Stimulated activated CD4-positive, alpha-beta T cell treated with anti-CD3 and anti-CD28 coated beads, TNF-alpha, amount 100 ng/mL, for 24 hours (primary cell): Measurements from ENCODE around the gene SLC7A9.

Experiments used
- DNase-seq, 3 experiments: peaks; one replicate each; pipeline ENCODE4 v3.0.0-alpha.2; 2020; ENCODE audit warnings: low read depth in 3 of 3

Gene SLC7A9

DNA sequence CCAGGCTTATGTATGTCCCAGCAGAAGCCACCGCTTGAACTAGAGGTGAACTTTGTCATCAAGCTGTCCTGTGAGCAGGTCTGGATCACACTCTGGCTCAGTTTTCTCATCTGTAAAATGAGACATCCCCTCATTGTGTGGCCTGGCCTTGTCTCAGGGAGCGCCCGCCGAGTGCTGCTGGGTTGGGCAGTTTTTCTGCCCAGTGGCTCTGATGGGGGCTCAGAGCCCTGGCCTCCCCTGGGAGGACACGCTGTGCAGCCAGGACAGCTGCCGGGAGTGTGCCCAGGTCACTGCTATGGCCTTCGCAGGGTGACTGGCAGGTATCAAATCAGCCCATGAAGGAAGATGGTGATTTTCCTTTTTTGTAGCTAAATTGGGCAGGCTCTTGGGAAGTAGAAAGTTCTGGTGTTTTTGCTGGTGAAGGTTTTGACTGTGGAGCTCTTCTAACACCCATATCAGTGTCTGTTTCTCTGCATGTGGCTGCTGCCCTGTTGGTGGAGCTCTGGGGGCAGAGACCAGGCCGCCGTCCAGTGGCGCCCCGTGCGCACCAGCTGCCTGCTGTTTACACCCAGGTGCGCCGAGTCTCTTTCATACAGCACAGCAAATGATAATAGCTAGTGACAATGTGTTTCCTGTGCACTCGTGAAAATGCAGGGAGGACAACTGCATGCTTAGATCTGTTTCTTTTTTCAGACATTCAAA is 40.8 kb downstream of the SLC7A9 start:
- DNase-seq: no peak

DNA sequence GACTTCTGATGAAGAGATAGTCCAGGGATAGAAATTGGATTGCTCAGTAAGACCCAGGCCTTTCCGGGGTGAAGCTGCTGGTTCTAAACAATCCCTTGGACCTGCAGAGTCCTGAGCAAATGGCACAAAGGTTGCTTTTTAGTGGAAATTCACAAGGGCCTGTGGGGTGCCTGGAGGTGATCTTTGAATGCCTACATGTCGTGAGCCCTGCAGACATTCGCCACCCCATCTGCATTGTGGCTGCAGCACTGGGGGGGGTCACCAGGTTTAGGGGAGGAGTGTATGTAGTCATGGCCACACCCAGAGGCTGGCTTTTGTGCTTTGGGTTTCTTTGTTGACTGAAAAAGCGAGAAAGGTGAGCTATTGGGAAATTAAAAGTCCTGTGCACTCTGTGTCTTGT is 41.4 kb downstream of the SLC7A9 start:
- no peak for DNase-seq

DNA sequence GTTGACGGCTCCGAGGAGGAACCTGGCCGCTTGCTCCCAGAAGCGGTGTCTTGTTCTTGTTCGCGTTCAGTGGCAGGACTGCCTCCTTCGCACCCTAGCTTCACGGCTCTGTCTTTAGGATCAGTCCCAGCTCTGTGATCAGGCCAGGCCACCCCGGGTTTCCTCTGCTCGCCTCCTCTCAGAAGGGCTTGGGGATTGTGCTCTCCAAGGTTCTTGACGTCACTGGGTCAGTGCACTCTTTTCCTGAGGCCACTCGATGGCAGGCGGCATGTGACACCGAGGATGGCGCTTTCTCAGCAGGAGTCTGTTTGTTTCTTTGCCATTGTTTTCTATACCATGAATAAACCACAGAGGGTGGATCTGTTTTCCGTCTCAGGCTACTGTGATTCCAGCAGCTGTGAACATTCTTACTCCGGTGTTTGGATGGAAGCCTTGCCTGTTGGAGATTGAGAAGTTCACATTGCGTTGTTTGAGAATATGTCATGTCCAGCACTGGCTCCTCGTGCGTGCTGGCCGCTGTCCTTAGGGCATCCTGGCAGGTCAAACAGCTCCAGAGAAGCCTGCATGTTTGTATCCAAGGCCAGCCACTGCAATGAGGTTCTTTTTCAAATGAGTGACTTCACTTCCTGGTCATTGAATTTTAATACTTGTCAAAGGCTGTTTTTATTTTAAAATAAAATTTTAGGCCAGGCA is 44.5 kb downstream of the SLC7A9 start:
- no peak for DNase-seq

DNA sequence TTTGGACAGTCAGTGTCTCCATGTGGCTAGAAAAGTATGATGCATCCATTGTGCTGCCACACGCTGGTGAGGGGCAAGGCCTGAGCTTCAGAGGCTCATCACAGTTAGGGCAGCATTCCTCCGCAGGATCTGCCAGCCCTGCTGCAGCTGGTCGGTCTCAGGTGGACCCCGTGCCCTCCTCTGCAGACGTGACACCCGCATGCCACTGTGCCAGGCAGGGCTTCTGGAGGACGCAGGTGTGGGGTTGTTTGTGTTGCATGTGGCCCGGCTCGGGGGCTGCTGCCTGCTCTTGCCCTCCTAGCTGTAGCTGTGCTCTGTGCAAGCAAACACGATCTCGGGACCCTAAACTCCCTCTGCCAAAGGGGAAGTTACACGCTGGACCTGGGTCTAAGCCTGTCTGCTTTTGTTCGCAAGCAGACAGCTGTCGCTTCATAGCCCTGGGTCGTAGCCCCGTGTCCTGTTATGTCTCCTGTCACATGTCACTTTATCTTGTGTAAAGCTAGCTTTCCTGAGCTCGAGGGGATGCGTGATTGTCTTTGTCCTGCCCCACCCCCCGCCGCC is 45.3 kb downstream of the SLC7A9 start:
- DNase-seq: no peak

DNA sequence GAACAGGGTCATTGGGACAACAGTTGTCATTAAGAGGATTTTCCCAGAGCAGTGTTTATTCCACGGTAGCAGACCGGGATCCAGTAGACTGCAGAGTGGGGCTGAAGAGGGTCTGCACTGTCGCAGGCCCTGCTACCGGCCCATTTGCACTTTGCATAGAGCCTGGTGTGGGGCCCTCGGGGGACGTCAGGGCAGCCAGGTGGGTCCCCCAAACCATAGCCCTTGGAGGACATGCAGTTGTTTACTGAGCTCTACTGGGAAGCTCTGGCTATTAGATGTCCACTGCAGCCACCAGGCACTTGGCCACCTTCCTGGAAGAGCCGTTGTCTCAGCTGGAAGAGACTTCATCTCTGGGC is 45.8 kb downstream of the SLC7A9 start:
- DNase-seq: no peak

DNA sequence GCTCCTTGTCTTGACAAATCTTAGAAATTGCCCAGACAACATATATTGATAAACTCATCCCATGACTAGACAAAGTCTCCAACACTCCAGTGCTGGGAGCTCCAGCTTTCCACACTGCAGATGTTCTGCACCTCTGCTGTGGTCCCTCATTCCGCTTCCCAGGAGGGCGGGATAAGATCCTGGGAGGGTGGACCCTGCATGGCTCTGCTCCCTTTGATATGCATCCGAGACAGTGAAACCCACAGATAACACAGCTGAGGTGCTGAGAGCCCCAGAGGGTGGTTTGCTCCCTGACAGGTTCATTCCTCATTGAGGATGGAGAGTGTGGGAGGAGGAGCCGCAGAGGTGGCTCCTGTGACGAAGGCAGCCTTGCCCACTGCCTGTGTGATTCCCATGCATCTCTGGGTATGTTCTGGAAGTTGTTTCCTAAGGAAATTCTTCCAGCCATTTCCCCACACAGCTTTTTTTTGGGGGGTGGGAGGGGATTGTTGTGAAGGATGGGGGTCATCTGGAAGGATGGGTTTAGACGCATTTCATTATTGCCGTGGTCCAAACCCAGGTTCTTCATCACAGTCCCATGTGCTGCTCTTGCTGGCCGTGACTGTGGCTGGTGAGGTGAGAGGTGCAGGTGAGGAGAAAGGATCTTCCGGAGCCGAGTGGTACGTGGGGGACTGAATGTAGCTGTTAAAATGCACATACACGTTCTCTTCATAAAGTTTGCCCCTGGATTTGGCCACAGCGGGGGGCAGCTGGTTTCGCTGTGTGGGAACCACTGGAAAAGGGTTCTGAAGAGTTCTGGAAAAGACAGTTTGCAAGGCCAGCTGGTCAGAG is 46.4 kb downstream of the SLC7A9 start:
- DNase-seq: no peak

DNA sequence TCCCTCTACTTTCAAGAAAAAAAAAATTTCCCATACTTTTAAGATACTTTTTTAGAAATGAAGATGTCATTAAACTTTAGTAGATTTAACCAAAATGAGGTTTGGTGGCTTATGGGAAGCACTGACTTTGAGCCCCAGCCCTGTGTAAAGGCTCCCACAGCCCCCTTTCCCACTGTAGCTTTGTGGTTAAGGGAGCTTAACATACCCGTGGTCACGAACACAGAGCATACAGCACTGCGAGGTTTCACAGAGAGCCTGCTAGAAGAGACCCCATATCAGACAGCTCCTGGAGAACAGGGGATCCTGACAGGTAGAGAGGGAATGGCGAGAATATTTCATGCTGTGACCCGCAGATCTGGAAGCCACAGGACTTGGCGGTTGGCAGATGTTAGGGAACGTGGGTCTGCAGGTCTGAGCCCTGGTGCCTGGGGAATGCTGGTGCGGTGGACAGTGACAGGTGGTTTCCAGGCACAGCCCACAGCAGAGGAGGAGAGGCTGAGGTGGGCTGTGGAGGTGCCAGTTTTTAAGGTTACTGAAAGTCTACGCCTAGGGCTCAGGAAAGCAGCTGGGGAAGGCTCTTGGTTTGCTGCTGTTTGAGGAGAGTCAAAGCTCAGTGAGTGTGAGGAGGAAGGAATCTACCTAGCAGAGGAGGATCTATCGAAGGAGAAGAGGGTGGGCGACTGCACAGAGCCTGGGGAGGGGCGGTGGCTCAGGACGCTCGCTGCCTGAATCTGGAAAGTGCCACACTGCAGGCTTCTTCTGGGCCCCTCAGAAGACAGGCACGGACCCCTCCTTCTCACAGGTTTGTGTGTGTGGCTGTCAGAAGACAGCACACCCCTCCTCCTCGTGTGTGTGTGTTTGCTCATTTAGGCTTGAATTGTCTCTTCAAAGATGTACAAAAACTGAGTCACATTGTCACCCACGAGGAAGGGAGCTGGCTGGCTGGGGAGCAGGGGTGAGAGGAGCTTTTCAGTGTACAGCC is 49.9 kb downstream of the SLC7A9 start:
- no peak for DNase-seq

DNA sequence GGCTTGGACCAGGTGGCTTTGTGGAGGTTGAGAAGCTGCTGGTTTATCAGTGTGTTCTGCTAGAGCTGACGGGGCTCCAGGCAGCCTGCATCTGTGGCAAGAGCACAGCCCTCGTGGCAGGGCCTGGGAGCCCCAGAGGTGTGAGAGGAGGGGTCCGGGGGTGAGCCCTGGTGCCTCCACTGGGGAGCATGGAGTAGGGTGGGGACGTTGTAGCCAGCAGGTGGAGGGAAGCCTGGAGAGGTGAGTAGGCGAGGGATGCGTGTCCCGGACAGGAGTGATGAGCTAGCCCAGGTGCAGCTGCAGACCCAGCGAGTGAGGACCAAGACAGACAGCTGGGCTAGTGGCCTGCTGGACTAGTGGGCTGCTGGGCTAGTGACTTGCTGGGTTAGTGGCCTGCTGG is 51.0 kb downstream of the SLC7A9 start:
- no peak for DNase-seq

DNA sequence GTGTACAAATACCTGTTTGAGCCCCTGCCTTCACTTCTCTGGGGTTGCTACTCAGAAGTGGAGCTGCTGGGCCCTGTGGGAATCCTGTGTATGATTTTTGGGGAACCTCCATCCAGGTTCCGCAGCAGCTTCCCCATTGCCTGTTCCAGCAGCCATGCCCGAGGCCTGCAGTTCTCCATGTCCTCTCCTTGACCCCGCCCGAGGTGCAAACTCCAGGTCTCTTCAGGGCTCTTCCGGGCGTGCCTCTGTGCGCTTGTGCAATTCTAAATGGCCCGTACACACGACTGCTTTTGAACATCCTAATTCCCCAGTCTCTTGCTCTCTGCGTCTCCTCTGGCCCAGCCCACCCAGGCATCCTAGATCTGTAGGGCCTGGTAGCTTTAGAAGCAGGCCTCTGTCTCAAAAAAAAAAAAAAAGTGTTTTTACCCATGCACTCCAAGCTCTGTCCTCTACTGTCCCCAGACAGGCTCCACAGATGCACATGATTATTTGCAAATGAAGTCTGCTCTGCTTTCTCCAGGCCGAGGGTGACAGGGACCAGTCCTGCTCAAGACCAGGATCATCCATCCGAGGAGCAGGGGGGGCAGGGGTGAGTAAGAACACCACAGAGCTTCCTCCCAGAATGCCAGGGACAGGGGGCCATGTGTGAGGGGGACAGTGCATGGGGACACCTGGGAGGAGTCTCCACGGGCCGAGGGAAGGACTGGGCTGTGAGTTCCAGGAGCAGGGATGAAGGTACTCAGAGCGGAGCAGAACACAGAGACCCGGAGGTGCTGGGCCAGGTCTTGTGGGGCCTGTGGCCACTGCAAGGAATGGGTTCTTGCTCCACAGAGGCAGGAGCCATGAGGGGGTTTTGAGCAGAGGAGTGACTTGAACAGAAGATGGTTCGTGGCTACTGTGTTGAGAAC is 51.7 kb downstream of the SLC7A9 start:
- DNase-seq: no peak

DNA sequence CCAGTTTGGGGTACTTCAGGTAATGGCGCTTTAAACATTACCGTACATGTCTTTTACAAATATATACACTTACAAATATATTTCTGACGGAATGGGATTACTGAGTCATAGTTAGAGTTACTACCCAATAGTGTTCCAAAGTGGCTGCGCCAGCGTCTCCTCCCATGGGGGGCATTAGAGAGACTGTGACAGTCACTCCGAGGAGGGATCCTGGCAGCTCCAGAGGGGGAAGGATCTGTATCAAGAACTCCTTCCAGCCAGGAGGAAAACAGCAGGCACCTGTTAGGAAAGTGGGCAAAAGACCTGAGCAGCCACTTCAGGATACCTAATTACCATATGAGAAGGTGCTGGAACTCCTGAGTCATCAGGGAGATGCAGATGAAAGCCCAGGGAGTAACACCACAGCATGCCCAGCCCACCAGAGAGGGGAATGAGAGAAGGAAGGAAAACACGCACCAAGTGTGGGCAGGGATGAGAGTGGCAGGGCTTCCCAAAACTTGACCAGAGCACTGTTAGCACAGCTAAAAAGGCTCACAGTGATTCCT is 52.9 kb downstream of the SLC7A9 start:
- no peak for DNase-seq

DNA sequence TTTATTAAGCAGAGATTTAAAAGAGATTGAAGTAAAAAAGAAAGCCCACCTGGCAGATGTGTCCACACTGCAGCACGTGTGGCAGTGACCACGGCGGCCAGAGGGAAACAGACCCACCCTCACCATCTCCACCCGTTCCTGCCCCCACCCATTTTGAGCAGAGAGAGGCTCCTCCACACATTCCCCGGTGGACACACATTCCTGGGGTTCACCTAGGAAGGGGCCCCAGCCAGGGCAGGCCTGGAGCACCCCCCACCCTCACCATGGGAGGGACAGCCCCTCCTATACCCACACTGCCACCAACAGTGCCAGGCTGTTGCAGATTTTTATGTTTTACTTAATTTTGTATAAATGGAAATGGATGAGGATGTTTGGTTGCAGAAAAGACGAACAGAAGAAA is 54.9 kb downstream of the SLC7A9 start:
- no peak for DNase-seq

DNA sequence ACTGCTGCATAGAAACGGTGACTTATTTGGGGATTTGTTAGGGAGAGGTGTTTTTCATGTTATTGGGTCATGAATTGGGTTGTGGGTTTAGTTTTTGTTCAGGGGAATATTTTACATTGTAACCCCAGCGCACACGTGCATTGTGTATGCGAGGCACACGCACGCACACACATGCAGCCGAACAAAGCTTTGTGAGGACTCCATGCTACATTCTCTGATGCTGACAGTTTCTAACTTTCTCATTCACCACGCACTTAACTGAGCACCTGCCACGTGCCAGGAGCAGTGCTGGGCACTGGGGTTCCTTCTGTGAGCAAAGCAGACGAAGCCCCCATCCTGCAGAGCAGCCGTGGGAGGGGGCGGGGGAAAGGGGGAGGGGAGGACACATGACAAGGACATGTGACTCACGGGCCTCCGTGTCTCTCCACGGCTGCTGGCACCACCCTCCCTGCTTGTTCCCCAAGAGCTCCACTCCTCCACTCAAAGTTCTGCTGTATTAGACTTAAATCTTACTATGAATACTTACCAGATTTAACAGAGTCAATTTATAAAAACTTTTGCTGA is 55.6 kb downstream of the SLC7A9 start:
- DNase-seq: no peak

DNA sequence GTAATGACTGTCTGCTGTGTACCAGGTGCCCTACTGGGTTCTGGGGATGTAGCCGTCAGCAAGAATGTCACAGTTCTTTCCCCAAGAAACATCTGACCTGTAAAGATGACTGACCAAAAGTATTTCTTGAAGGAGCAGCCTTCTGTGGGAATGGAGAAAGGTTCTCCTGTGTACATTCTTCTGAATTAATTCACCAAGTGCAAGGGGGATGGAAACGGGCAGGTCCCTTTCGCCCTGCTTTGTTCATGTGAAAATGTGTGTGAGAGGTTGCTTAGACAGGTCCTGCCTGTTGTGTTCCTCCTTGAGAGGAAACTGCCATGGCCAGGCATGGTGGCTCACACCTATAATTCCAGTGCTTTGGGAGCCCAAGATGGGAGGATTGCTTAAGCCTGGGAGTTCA is 57.0 kb downstream of the SLC7A9 start:
- DNase-seq: no peak

DNA sequence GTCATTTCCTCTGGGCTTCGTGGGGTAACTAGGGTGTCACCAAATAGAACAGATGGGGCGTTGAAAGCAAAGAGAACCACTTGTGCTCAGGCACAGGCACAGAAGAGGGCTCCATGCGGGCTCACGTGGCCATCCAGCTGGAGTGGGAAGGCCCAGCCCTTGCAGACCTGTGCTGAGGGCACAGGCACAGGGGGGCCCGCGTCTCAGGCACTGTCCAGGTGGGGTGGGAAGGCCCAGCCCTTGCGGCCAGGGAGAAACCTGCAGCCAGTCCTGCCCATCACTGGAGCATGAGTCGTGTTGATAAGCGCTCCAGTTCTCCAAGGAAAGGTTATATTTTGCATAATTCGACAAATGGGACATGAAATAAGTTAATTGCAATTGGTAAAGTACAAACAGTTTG is 57.5 kb downstream of the SLC7A9 start:
- no peak for DNase-seq

DNA sequence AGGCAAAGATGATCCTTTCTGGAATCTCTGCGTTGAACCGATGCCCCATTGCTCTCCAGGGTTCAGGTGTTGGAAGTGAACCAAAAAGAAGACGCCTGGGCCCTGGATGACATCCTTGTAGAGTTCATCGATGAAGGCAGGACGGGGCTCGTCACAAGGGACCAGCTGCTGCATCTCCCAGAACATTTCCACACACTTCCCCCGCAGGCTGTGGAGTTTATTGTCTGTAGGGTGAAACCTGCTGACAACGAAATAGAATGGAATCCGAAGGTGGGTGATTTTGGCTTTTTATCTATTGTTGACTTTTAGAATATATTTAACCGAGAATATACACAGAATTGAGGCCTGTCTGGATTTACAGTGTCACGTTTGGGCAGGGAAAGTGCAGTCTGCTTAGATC is 58.4 kb downstream of the SLC7A9 start:
- no peak for DNase-seq

DNA sequence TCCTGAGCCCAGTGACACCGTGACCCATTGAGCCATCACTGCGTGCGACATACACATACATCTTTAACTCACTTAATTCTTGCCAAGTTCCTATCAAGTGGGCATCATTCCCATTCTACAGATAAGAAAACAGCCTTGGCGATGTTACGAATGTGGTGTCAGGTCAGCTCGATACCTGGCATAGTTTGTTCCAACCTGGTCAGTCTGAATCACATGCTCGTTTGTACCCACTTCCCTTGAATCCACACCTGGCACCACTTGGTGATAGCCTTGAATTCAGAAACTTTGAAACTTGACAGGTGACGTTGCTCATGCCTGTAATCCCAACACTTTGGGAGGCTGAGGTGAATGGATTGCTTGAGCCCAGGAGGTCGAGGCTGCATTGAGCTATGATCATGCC is 59.1 kb downstream of the SLC7A9 start:
- no peak for DNase-seq

DNA sequence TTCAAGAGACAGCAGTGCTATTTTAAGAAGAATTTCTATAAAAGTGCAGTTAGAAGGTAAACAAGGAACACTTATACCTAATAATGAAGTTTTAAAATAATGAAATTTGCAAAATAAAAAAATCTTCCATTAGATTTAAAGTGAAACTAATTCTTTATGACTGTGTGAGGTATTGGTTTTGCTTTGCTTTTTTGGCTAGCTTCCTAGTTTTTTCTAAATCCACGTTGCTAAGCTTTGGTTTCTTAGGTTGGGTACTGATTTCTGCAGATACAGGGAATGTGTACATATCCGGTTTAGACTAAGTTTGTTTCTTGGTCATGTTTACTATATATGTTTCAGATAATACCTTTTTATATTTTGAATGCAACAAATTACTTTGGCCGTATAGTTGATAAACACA is 59.8 kb downstream of the SLC7A9 start:
- DNase-seq: no peak

DNA sequence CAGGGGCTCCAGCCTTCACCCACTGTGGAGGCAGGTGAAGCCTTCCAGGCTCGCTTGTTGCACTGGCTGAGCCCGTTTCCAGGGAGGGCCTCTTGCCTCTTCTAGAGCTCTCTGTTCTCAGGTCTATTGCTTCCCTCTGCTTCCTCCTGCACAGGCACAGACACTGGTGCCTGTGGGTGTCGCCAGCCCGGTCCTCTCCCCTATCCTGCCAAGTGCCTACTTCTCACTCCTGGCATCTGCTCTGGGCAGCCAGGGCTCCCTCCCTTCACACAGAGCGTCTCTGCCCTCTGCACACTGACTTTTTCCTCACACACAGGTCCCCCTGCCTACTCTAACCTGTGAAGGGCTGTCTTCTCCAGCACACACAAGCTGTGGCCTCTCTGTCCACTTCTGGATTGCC is 60.3 kb downstream of the SLC7A9 start:
- DNase-seq: no peak

DNA sequence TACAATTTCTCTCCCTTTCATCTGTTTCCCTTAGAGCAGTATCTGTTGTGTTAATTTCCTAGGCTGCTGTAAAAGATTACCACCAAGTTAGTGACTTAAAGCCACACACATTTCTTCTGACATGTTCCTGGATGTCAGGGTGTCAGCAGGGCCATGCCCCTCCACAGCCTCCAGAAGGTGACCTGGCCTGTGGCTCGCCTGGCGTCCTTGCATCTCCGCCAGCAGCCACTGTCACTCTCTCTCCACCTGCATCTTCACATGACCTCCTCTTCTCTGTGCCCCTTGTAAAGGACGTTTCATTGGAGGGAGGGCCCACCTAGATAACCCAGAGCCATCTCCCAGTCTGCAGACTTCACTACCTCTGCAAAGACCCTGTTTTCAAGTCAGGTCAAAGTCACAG is 61.3 kb downstream of the SLC7A9 start:
- no peak for DNase-seq

DNA sequence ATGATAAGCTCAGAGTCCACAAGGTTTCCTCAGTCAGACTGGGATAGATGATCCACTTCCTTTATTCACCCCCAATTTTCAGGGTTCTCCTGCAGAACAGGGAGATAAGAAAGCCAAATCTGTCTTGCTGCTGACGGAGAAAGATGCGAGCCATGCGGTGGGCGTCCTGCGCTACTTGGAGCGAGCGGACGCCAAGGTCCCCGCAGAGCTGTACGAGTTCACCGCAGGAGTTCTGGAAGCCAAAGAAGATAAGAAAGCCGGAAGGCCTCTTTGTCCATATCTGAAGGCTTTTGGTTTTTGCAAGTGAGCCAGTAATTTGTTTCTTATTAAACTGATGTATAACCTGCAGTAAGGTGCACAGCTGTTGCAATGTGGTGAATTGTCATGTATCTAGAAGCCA is 66.7 kb downstream of the SLC7A9 start:
- no peak for DNase-seq
